GM12878 (cell line): Measurements from ENCODE around the gene TAS2R60. TPM values are rescaled to one million over a fixed set of nuclear protein-coding genes. Genes with fewer than 3 reads are reported as not detected.
A peak's percentile ranks its signal among the peaks of the same experiment; 100 is the strongest.

Experiments used
- ATAC-seq: fragments of 200-7000 bp; cut with Tn5 transposase; 3 replicates; pipeline ENCODE4 v1.9.1; 2020; ENCODE audit warnings: mild to moderate bottlenecking, moderate library complexity
- BruUV-seq: library from RNA; stranded (reverse); fragments of 400-500 nt; replicated peaks from 2 replicates; lab custom pipeline; 2021; lab: Mats Ljungman, UMichigan
- CTCF ChIA-PET: fragments of 300-600 bp; sonication (Branson Sonifier 250); formaldehyde crosslinking; extraction: SDS; loops from one replicate; lab custom pipeline; 2021; ENCODE audit warnings: inconsistent platforms; lab: Yijun Ruan, JAX
- POLR2A ChIA-PET: fragments of 350-600 bp; formaldehyde crosslinking; extraction: SDS; loops from one replicate; lab custom pipeline; 2021; ENCODE audit warnings: inconsistent platforms; lab: Charles Lee
- RAD21 ChIA-PET: fragments of 300-600 bp; sonication (Branson Sonifier 250); formaldehyde crosslinking; loops from one replicate; lab custom pipeline; 2023; ENCODE audit warnings: antibody characterized with exemption; ENCODE audit not compliant: unreplicated experiment; lab: Charles Lee
- SMC1A ChIA-PET: fragments of 300-600 bp; sonication (Branson Sonifier 250); formaldehyde crosslinking; loops from one replicate; lab custom pipeline; 2023; ENCODE audit not compliant: unreplicated experiment, uncharacterized antibody; lab: Charles Lee
- DNase-seq: peaks from one replicate; pipeline ENCODE4 v3.0.0-alpha.2; 2011; ENCODE audit warnings: low read depth, low spot score
- FAIRE-seq: peaks from 3 replicates; lab custom pipeline; 2011; peaks lifted over from hg19 to GRCh38; lab: Jason Lieb, UNC
- H2AFZ ChIP-seq: 2 replicates; pipeline ENCODE4 v1.6.0; 2011; ENCODE audit warnings: low read depth, low read length, control low read depth; ENCODE audit not compliant: control insufficient read depth
- H3K27ac ChIP-seq: 2 replicates; pipeline ENCODE4 v1.5.1; 2011; ENCODE audit warnings: control low read depth; ENCODE audit not compliant: control insufficient read depth, insufficient read depth
- H3K27me3 ChIP-seq, 2 experiments: replicated peaks in 1 of 2; 2 replicates each; pipeline versions ENCODE4 v1.6.0 to v1.6.1; 2011; ENCODE audit warnings: low read length in 1 of 2; ENCODE audit not compliant: control insufficient read depth in 2 of 2, insufficient read depth in 2 of 2
- H3K36me3 ChIP-seq, 2 experiments: 2 replicates each; pipeline ENCODE4 v1.5.1; 2011; ENCODE audit warnings: low read length in 1 of 2; ENCODE audit not compliant: control insufficient read depth in 2 of 2, insufficient read depth in 2 of 2
- H3K4me1 ChIP-seq: 2 replicates; pipeline ENCODE4 v1.6.1; 2011; ENCODE audit warnings: mild to moderate bottlenecking, low read length, moderate library complexity, mixed read lengths; ENCODE audit not compliant: control insufficient read depth, insufficient read depth
- H3K4me2 ChIP-seq: 2 replicates; pipeline ENCODE4 v1.6.0; 2011; ENCODE audit warnings: control low read depth; ENCODE audit not compliant: control insufficient read depth, insufficient read depth
- H3K4me3 ChIP-seq: fragments of 200-600 bp; sonication (generic); 2 replicates; pipeline ENCODE4 v1.5.1; 2016
- H3K79me2 ChIP-seq: 2 replicates; pipeline ENCODE4 v1.6.0; 2011; ENCODE audit warnings: low read length; ENCODE audit not compliant: control insufficient read depth, insufficient read depth
- H3K9ac ChIP-seq: 2 replicates; pipeline ENCODE4 v1.8.0; 2011; ENCODE audit warnings: low read length, control low read depth, mixed read lengths; ENCODE audit not compliant: control insufficient read depth, insufficient read depth
- H3K9me3 ChIP-seq: replicated peaks from 3 replicates; pipeline ENCODE4 v1.5.1; 2011; ENCODE audit warnings: mild to moderate bottlenecking, low read length; ENCODE audit not compliant: control insufficient read depth, insufficient read depth
- H4K20me1 ChIP-seq: 2 replicates; pipeline ENCODE4 v1.6.0; 2011; ENCODE audit not compliant: control insufficient read depth, insufficient read depth
- CHD1 ChIP-seq: IDR thresholded peaks from 2 replicates; pipeline ENCODE4 v1.6.1; 2012; ENCODE audit warnings: low read depth, low read length, improper control_type of control experiment
- CREM ChIP-seq: IDR thresholded peaks from 2 replicates; pipeline ENCODE4 v1.6.1; 2014; ENCODE audit warnings: antibody characterized with exemption, low read depth
- CTCF ChIP-seq, 3 experiments: IDR thresholded peaks in 2 of 3; conservative IDR thresholded peaks in 1 of 3; 2 replicates each; pipeline ENCODE4 v1.5.1; 2011; ENCODE audit warnings: low read depth in 3 of 3, low read length in 3 of 3, mild to moderate bottlenecking in 3 of 3, control low read depth in 2 of 3, moderate library complexity in 2 of 3, inconsistent platforms in 1 of 3, mixed read lengths in 1 of 3; ENCODE audit not compliant: control insufficient read depth in 2 of 3, insufficient read depth in 1 of 3; ENCODE audit errors: extremely low read depth in 1 of 3
- EGR1 ChIP-seq, 2 experiments: IDR thresholded peaks; 1 replicate in 1 of 2; 2 replicates in 1 of 2; pipeline ENCODE4 v1.6.1; 2011 to 2012; ENCODE audit warnings: low read depth in 2 of 2, low read length in 2 of 2, borderline replicate concordance in 1 of 2, mild to moderate bottlenecking in 1 of 2, moderate library complexity in 1 of 2
- POLR2AphosphoS5 ChIP-seq: IDR thresholded peaks from 2 replicates; pipeline ENCODE4 v1.6.1; 2011; ENCODE audit warnings: mild to moderate bottlenecking, low read length, inconsistent platforms
- RB1 ChIP-seq: fragments of 450-650 bp; formaldehyde crosslinking; IDR thresholded peaks from 2 replicates; pipeline ENCODE4 v1.6.1; 2017; ENCODE audit warnings: mild to moderate bottlenecking, borderline replicate concordance
- SMARCA5 ChIP-seq: fragments of 450-650 bp; IDR thresholded peaks from 2 replicates; pipeline ENCODE4 v1.6.1; 2017; ENCODE audit warnings: mild to moderate bottlenecking
- WGBS: methylation state at CpG from one replicate; pipeline ENCODE4 v1.1.6; 2016; ENCODE audit warnings: low lambda C conversion rate; ENCODE audit not compliant: insufficient replicate concordance, insufficient coverage; ENCODE audit errors: missing lambda C conversion rate; 5-methylcytosine and 5-hydroxymethylcytosine counted together
- in situ Hi-C: fragments of 300-500 bp; cut with MboI; formaldehyde crosslinking; loops from 9 replicates; pipeline ENCODE4 v1.14.3; 2018; ENCODE audit warnings: mixed read lengths
- intact Hi-C: fragments of 100-400 bp; cut with micrococcal nuclease; formaldehyde crosslinking; loops from one replicate; pipeline ENCODE4 v1.14.2; 2022; ENCODE audit not compliant: unreplicated experiment
- polyA plus RNA-seq, 11 experiments: library from polyadenylated mRNA; depleted of rRNA in 4 of 11; unstranded in 6 of 11; stranded (reverse) in 5 of 11; fragments of >200 nt; fragmentation: Nextera tagmentation in 4 of 11; fragmentation: Illumina TruSeq in 1 of 11; extraction: Ambion mirVana in 4 of 11; extraction: Trizol in 1 of 11; gene quantifications; 1 replicate in 1 of 11; 2 replicates in 10 of 11; pipeline versions ENCODE4 v1.2.1 to v1.2.3, GENCODE V29; 2011 to 2016; ENCODE audit warnings: inconsistent platforms in 2 of 11, missing spikeins in 2 of 11, low read depth in 1 of 11
- total RNA-seq, 4 experiments: library from RNA; depleted of rRNA in 3 of 4; stranded (reverse); fragments of >200 nt in 3 of 4; fragmentation: Illumina TruSeq in 1 of 4; extraction: Trizol in 1 of 4; gene quantifications; 2 replicates each; pipeline versions ENCODE4 v1.2.1 to v1.2.3, GENCODE V29; 2013 to 2021

Gene TAS2R60
- total and polyA plus RNA-seq, 10 of the 15 experiments (the other 5 are each of a cell fraction or from before 2014, with no cell fraction given): not detected

- H3K9ac ChIP-seq: no peak overlapping the region
- peaks cover 3% of the 10 kb centered on the region for H3K4me1 ChIP-seq
- no peak for FAIRE-seq
- no peak for DNase-seq
- H3K27me3 ChIP-seq: peaks cover 0 to 4% of the 10 kb centered on the region in 2 experiments; a peak in 2 of 4 replicates
- intact Hi-C loops (no loop called here), in situ Hi-C loops (no loop called here)
- H2AFZ ChIP-seq: no peak overlapping the region
- H3K9me3 ChIP-seq: no peaks in the 10 kb centered on the region
- ATAC-seq: peak; percentile 13; the same call in 2 of the 3 replicates
- no peak overlapping the region for H3K27ac ChIP-seq
- no peaks in the 10 kb centered on the region for H3K36me3 ChIP-seq
- SMC1A ChIA-PET: interaction anchor here (1.6 to 2.3 kb wide), 2 partner anchors 166 to 168 kb away, joined by 4 to 6 read pairs; no protein-coding TSS in a partner anchor
- CTCF ChIA-PET: interaction anchor here (0.8 to 1.0 kb wide), 3 partner anchors 8 to 168 kb away, joined by 3 to 4 read pairs (median 3); no protein-coding TSS in a partner anchor
- POLR2A ChIA-PET: no interaction called here
- RAD21 ChIA-PET: interaction anchor here (1.6 to 2.2 kb wide), 2 partner anchors 36 to 168 kb away, joined by 3 to 8 read pairs; no protein-coding TSS in a partner anchor
- H4K20me1 ChIP-seq: no peaks in the 10 kb centered on the region
- H3K4me3 ChIP-seq: no peak overlapping the region
- BruUV-seq: no TSS peak
- TF ChIP-seq CREM (no peak), RB1 (no peak), CHD1 (no peak), POLR2AphosphoS5 (no peak)
- H3K4me2 ChIP-seq: no peak overlapping the region; the same call in 1 of the 2 replicates
- 6% methylated on average over 13 of the region's 20 CpGs for WGBS
- H3K79me2 ChIP-seq: no peaks in the 10 kb centered on the region
Observed at GRCh38 chr7:143408252-143408685, 35.0 kb upstream of the TAS2R60 start.

DNA sequence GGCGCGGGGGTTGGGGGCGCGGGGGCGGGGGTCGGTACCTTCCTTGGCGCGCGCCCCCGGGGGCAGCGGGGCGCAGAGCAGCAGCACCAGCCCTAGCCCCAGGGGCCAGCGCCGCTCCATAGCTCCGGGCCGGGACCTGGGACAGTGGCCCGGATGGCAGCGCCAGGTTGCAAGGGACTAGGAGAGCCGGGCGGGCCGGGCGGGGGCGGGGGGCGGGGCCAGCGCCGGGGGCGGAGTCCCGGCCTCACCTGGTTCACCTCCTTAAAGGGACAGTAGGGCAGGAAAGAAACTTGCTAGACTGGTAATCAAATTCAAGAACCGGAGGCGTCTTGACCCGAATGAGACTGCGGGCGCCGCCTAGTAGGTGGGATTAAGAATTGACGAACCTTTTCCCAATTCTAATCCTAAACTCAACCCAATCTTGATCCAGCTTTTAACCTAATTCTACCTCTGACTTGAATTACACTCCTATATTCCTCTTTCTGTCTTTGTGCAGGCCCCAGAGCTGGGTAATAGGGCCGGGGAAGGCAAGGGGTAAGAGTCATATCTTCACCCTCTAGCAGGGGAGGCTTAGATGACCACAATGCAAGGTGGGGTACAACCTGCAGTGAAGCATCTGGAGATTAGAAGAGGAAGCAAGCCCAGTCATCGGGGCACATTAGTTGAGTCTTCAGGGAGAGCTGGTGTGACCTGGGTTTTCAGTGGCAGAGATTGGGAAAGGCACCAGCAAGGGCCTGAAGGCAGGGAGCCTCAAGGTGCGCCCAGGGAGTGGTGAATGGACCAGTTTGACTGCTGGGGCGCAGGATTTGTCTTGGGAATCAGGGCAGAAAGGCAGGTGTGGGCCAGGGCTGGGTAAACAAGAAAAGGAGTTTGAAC is 34.3 kb upstream of the TAS2R60 start, which contains the start of gene EPHA1:
Gene EPHA1 (minus strand): TSS at position 171 of the 876 bp plus-strand sequence. CDS start 51 bp downstream, at position 120.
- H3K4me3 ChIP-seq: no peak within 1 kb of the TSS
- intact Hi-C loops: no loop called here

More for the DNA sequence above, 34.3 kb upstream of the TAS2R60 start, which contains the start of gene EPHA1:
- peak; percentile 19 to 22 (median 21); a peak in 2 of 6 replicates for TF ChIP-seq CTCF (IDR thresholded peaks at IDR 0.05 in 2 of 3, conservative IDR thresholded peaks at IDR 0.05 in 1 of 3; ENCODE audit: control insufficient read depth in 2 of 3, extremely low read depth in 1 of 3, insufficient read depth in 1 of 3, low read depth in 3 of 3, low read length in 3 of 3)
- no peak for TF ChIP-seq SMARCA5
- peak in 1 of 2 experiments; percentile 6; a peak in 1 of 3 replicates for TF ChIP-seq EGR1 (IDR thresholded peaks at IDR 0.05; ENCODE audit: borderline replicate concordance in 1 of 2, low read depth in 2 of 2, low read length in 2 of 2)
- TF ChIP-seq, all 136 proteins: peak for 2
- no TSS peak for BruUV-seq
- CTCF ChIA-PET: interaction anchor here (1.0 kb wide), 1 partner anchor 169 kb away, joined by 3 read pairs; no protein-coding TSS in a partner anchor
- no peak within 1 kb of the TSS for H2AFZ ChIP-seq
- H3K4me1 ChIP-seq: peaks cover 3% of the 10 kb centered on the region
- H3K79me2 ChIP-seq: no peaks in the 10 kb centered on the region
- no peak within 1 kb of the TSS for H3K9ac ChIP-seq
- in situ Hi-C loops: no loop called here
- H3K27ac ChIP-seq: no peak within 1 kb of the TSS
- DNase-seq (no peak), ATAC-seq (peak; percentile 52), FAIRE-seq (no peak)
- H3K9me3 ChIP-seq: no peaks in the 10 kb centered on the region
- H4K20me1 ChIP-seq: no peaks in the 10 kb centered on the region
- RAD21 ChIA-PET: interaction anchor here (2.2 kb wide), 1 partner anchor 169 kb away, joined by 8 read pairs; no protein-coding TSS in a partner anchor
- SMC1A ChIA-PET: interaction anchor here (1.2 to 2.3 kb wide), 3 partner anchors 13 to 169 kb away, joined by 3 to 6 read pairs (median 4); no protein-coding TSS in a partner anchor
- WGBS: 20% methylated on average over 11 of the region's 39 CpGs
- POLR2A ChIA-PET: no interaction called here
- peaks cover 0 to 4% of the 10 kb centered on the region in 2 experiments; a peak in 2 of 4 replicates for H3K27me3 ChIP-seq
- H3K36me3 ChIP-seq: no peaks in the 10 kb centered on the region
- peak within 1 kb of the TSS; percentile 73 for H3K4me2 ChIP-seq
